Neural cell (in vitro differentiated cells): ENCODE data around the gene SNX33. TPM values are rescaled to one million over a fixed set of nuclear protein-coding genes. Genes with fewer than 3 reads are reported as not detected.
A peak's percentile ranks its signal among the peaks of the same experiment; 100 is the strongest.

Experiments used
- H2AFZ ChIP-seq: fragments of 200-600, 300-800 bp; sonication (generic), shearing (Covaris generic); 2 replicates; pipeline ENCODE4 v1.6.0; 2014; ENCODE audit warnings: low read depth, mild to moderate bottlenecking, antibody characterized with exemption, low read length, moderate library complexity
- H3F3A ChIP-seq: fragments of 200-600 bp; shearing (Covaris generic); 2 replicates; pipeline ENCODE4 v1.6.1; 2016; ENCODE audit warnings: mild to moderate bottlenecking, moderate library complexity, mixed read lengths, antibody characterized with exemption, low read length; ENCODE audit not compliant: insufficient read depth, poor library complexity, severe bottlenecking
- H3K27ac ChIP-seq: fragments of 200-600, 300-800 bp; sonication (generic), shearing (Covaris generic); 2 replicates; pipeline ENCODE4 v1.5.1; 2014; ENCODE audit warnings: mild to moderate bottlenecking, low read length, moderate library complexity
- H3K27me3 ChIP-seq: fragments of 300-800, 200-600 bp; sonication (generic), shearing (Covaris generic); 2 replicates; pipeline ENCODE4 v1.6.0; 2014; ENCODE audit warnings: mild to moderate bottlenecking, low read depth, low read length, moderate library complexity; ENCODE audit not compliant: insufficient read depth
- H3K36me3 ChIP-seq: fragments of 300-800, 200-600 bp; sonication (generic), shearing (Covaris generic); 2 replicates; pipeline ENCODE4 v1.5.1; 2014; ENCODE audit warnings: mild to moderate bottlenecking, antibody characterized with exemption, low read length, moderate library complexity; ENCODE audit not compliant: insufficient read depth
- H3K4me2 ChIP-seq: fragments of 300-800, 200-600 bp; sonication (generic), shearing (Covaris generic); 2 replicates; pipeline ENCODE4 v1.6.0; 2014; ENCODE audit warnings: mild to moderate bottlenecking, low read length
- H3K4me3 ChIP-seq: fragments of 300-800, 200-600 bp; sonication (generic), shearing (Covaris generic); 2 replicates; pipeline ENCODE4 v1.5.1; 2014; ENCODE audit warnings: mild to moderate bottlenecking, low read length, moderate library complexity
- H3K79me2 ChIP-seq: fragments of 200-600 bp; shearing (Covaris generic); replicated peaks from 2 replicates; pipeline ENCODE4 v1.6.0; 2014; ENCODE audit warnings: mild to moderate bottlenecking, low read length, moderate library complexity; ENCODE audit not compliant: insufficient read depth
- H3K9ac ChIP-seq: fragments of 300-800, 200-600 bp; sonication (generic), shearing (Covaris generic); 2 replicates; pipeline ENCODE4 v1.6.1; 2016; ENCODE audit warnings: mild to moderate bottlenecking, low read length, mixed read lengths
- H3K9me2 ChIP-seq: fragments of 200-600 bp; shearing (Covaris generic); 2 replicates; pipeline ENCODE4 v1.6.1; 2016; ENCODE audit warnings: mild to moderate bottlenecking, low read length, mixed read lengths; ENCODE audit not compliant: insufficient read depth
- H3K9me3 ChIP-seq: fragments of 200-600, 300-800 bp; sonication (generic), shearing (Covaris generic); 2 replicates; pipeline ENCODE4 v1.6.1; 2016; ENCODE audit warnings: mild to moderate bottlenecking, mixed run types, low read length, moderate library complexity, mixed read lengths
- H4K20me1 ChIP-seq: fragments of 200-600 bp; shearing (Covaris generic); 2 replicates; pipeline ENCODE4 v1.6.1; 2016; ENCODE audit warnings: mild to moderate bottlenecking, mixed run types; ENCODE audit not compliant: insufficient read depth
- CTCF ChIP-seq: fragments of 450-650 bp; IDR thresholded peaks from 2 replicates; pipeline ENCODE4 v1.5.1; 2014; ENCODE audit warnings: antibody characterized with exemption, mild to moderate bottlenecking, moderate library complexity; ENCODE audit not compliant: poor library complexity, severe bottlenecking
- EP300 ChIP-seq: fragments of 450-650 bp; conservative IDR thresholded peaks from 2 replicates; pipeline ENCODE4 v1.6.1; 2014; ENCODE audit warnings: antibody characterized with exemption, mild to moderate bottlenecking, moderate library complexity; ENCODE audit not compliant: poor library complexity, severe bottlenecking
- EZH2 ChIP-seq: fragments of 200-600, 300-800 bp; shearing (Covaris generic), sonication (generic); IDR thresholded peaks from 2 replicates; pipeline ENCODE4 v1.6.1; 2014; ENCODE audit warnings: antibody characterized with exemption, low read length, borderline replicate concordance, mild to moderate bottlenecking; ENCODE audit not compliant: insufficient read depth, poor library complexity, severe bottlenecking
- MXI1 ChIP-seq: fragments of 450-650 bp; conservative IDR thresholded peaks from 2 replicates; pipeline ENCODE4 v1.6.1; 2014; ENCODE audit warnings: antibody characterized with exemption, mild to moderate bottlenecking; ENCODE audit not compliant: poor library complexity, severe bottlenecking
- POLR2AphosphoS5 ChIP-seq: IDR thresholded peaks from 2 replicates; pipeline ENCODE4 v1.6.1; 2012
- RAD21 ChIP-seq: fragments of 450-650 bp; conservative IDR thresholded peaks from 2 replicates; pipeline ENCODE4 v1.6.1; 2014; ENCODE audit warnings: antibody characterized with exemption, mild to moderate bottlenecking, moderate library complexity
- REST ChIP-seq: IDR thresholded peaks from 2 replicates; pipeline ENCODE4 v1.6.1; 2012; ENCODE audit warnings: borderline replicate concordance
- SMC3 ChIP-seq: fragments of 450-650 bp; conservative IDR thresholded peaks from 2 replicates; pipeline ENCODE4 v1.6.1; 2014; ENCODE audit warnings: antibody characterized with exemption, mild to moderate bottlenecking, moderate library complexity; ENCODE audit not compliant: poor library complexity
- TAF1 ChIP-seq: IDR thresholded peaks from 2 replicates; pipeline ENCODE4 v1.6.1; 2012; ENCODE audit warnings: low read depth
- polyA plus RNA-seq: library from polyadenylated mRNA; depleted of rRNA; stranded (reverse); fragments of >200 nt; gene quantifications from 2 replicates; pipeline ENCODE4 v1.2.3, GENCODE V29; 2014

The SNX33 gene
- polyA plus RNA-seq, 1 donor from 2014 or later = 0.14 TPM

DNA sequence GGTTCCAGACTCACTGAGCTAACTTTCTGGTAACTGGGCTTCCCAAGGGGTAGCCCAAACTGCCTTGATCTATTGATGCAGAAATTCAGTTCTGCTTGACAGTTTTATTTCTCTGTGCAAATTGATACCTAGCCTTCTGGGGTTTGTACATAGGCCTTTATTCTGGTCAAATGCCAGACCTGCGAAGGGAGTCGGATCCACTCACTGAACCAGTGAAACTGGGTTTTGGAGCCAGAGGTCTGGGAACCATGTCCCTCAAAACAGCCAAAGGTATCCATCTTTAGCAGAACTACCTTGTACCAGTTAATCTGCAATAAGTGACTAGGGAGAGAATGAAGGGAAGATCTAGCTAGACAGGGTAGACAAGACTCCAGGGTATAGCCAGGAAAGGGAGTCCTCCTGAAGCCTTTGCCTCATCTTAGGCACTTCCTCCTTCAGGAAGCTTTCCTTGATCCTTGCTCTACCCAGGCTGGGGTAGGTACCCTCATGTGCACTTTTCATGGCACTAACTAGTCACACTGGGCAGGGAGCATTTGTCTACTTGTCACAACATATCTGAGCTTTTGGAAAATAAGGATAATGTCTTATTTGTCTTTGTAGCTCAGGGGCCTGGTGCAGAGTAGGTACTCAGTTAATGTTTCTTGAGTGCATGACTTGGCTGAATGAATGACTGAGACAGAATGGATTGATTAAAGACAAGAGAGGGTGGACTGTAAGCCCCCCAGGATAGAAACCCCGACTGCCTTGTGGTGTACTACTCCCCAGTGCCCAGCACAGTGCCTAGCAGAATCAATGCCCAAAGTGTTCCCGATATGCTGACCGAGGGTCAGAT is 1.4 kb upstream of the SNX33 start:
- Histone ChIP-seq H3F3A (no peaks in the 10 kb centered on the region), H3K27me3 (peaks cover 27% of the 10 kb centered on the region), H3K9ac (no peak overlapping the region), H3K36me3 (no peaks in the 10 kb centered on the region), H3K79me2 (peaks cover 4% of the 10 kb centered on the region), H3K4me3 (peak overlapping the region; percentile 82), H3K9me2 (no peaks in the 10 kb centered on the region), H3K27ac (no peak overlapping the region), H4K20me1 (no peaks in the 10 kb centered on the region), H3K4me2 (no peak overlapping the region), H2AFZ (no peak overlapping the region), H3K9me3 (no peaks in the 10 kb centered on the region)
- no peak for TF ChIP-seq MXI1
- TF ChIP-seq TAF1 = no peak

GRCh38 chr15:75646944-75647364 is 758 bp upstream of the SNX33 start:
- Histone ChIP-seq H3K4me2 (peak overlapping the region; percentile 50), H3K4me3 (peak overlapping the region; percentile 82), H3F3A (no peaks in the 10 kb centered on the region), H3K27me3 (peaks cover 27% of the 10 kb centered on the region), H4K20me1 (no peaks in the 10 kb centered on the region), H3K27ac (no peak overlapping the region), H3K36me3 (no peaks in the 10 kb centered on the region), H3K9ac (peak overlapping the region; percentile 48), H2AFZ (no peak overlapping the region), H3K9me3 (no peaks in the 10 kb centered on the region), H3K79me2 (peaks cover 4% of the 10 kb centered on the region), H3K9me2 (no peaks in the 10 kb centered on the region)
- TF ChIP-seq SMC3 = no peak
- TF ChIP-seq CTCF = no peak
- no peak for TF ChIP-seq REST
- TF ChIP-seq RAD21 = no peak
- no peak for TF ChIP-seq EP300
- no peak for TF ChIP-seq EZH2
- no peak for TF ChIP-seq TAF1
- TF ChIP-seq MXI1 = no peak
- no peak for TF ChIP-seq POLR2AphosphoS5
